HuH-7.5 (cell line): ENCODE results near the gene TRIM31.
A peak's percentile ranks its signal among the peaks of the same experiment; 100 is the strongest.

ENCODE experiments used
- DNase-seq: peaks from one replicate; pipeline ENCODE4 v3.0.0; 2011; ENCODE audit warnings: low spot score

Gene TRIM31

DNA sequence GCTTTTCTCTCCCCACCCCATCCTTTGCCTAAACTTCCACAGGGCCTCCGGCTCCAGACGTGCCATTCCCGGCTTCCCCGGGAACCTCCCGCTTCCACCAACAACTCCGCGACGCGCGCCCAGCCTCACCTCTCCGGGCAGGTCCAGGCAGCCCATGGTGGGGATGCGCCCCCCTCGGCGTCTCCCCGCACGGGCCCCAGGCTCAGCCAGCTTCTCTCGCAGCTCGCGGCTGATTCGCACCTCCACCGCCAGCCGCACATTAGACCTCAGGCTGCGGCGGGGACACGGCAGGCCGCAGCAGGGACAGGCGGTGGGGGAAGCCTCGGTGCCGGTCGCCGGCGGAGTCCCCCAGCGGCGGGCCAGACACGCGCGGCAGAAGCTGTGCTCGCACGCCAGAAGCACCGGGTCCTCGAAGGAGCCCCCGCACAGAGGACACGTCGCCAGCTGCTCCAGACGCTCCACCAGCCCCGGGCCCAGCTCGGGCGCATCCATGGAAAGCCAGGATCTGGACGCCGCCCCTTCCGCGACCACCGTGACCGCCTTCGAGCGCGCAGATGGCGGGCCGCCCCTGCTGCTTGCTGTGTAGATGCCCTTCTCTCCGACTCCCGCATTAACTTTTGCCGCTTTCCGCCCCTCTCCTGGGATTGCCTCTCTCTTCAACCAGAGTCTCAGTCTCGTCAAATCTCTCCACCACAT lies 37.6 kb downstream of the TRIM31 start, which contains the start of gene RNF39:
Gene RNF39, minus strand, starts transcription at position 676 of the 696 bp plus-strand sequence. Its CDS starts 184 bp downstream, at position 492.
- no peak for DNase-seq

DNA sequence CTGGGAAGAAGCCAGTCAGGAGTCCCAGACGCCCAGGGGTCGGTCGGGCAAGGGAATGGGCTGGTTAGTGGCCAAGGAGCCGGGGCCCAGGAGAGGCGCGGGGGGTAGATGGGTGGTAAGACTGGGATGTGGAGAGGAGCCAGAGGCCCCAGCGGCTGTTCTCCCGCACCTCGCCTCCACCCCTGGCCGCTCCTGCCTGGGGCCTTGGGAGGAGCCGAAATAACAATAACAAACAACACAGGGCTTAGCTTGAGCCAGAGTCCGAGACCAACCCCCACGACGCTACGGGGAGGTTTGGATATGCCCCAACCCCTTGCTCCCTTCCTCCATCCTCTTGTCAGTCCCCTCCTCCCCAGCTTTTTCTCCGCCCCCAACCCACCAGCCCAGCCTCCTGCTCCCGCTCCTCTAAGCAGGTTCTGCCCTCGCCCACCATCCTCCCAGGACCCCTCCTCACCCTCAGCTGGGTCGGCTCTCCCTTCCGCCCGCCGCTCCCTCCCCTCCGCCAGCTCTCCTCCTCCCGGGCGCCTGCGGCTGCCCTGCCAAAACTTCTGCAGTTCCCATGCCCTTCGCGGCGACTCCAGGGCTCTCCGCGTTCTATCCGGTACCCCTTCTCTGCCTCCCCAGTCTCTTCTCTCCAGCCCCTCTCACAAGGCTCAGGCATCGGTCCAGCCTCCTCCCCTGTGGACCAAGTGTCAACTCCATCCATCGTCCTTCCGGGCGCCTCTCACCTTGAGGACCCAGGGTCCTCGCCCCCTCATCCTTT lies 38.4 kb downstream of the TRIM31 start:
- no peak for DNase-seq

DNA sequence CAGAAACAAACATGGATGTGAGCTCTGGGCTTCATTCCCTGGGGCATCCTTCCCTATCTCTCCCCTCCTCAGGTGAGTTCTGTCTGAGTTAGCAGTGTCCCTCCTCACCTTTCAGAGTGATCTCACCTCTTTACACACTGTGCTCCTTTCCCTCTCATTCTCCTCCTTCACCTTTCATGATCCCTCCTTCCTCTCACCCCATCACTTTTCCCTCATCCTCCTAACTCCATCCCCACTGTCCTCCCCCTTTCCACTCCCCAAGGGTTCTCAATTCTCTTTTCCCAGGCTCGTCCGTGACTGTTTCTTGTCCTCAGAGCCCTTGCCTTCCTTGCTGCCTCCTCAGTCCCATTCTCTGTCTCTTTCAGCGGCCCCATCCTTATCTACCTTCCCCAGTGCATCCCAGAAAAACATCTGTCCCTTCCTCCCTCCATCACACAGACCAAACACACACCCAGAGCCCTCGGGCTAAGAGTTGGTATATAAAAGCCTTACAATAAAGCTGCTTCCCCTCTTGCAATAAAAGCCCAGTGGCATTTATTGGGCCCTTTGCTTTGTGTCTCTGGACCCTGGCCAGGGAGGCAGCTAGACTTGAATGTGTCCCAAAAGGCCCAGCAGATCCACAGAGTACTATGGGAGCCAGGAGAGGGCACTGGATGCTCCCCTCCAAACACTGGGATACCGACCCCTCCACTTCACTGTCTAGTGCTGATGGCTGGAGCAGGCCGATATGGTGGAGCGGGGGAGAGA lies 39.2 kb downstream of the TRIM31 start:
- DNase-seq = no peak

DNA sequence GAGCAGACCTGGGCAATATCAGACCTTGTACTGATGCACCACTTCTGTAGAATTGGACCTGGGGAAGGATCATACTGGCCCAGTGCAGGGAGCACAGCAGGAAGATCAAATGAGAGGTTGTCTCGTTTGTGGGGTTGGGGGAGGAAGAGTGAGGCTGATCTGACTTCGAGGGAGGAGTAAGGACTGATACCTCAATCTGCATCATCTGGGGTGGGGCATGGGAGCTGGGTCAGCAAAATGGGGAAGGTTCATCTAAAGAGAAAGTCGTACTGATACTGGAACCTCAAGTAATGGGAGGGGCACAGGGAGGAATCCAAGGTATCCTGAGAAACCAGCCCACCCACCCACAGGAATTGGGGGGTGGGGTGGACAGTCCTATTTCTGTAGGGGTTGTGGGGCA lies 41.0 kb downstream of the TRIM31 start:
- DNase-seq = no peak

DNA sequence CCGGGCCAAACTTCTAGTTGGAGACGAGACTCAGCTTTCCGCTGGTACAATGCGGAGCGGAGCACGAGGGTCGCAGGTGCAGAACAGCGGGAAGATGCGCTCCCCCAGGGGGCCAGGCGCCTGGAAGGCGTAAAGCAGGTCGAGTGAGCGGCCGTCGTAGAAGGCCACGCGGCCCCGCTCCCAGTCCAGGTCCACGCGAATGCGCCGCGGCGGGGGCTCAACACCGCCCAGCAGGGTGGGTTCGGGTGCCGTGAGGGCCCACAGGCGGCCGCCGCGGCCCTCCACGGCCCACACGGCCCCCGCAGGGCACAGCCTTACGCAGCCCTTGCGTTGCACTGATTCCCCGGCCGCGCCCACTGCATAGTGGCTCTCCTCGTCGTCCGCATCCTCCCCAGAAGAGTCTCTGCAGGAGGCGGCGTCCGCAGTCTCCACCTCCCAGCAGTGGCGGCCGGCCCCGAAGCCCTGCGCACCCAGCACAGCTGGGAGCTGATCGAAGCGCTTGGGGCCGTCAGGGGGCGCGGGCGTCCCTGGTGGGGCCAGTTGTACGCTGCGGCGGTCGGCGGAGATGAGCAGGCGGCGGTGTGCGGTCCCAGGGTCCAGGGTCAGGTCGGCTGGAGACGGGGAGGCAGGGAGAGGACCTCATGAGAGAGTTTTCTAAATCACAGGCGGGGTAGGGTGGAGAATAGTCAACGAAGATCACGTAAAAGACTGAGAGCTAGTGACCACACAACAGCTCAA lies 41.6 kb downstream of the TRIM31 start:
- DNase-seq = no peak

DNA sequence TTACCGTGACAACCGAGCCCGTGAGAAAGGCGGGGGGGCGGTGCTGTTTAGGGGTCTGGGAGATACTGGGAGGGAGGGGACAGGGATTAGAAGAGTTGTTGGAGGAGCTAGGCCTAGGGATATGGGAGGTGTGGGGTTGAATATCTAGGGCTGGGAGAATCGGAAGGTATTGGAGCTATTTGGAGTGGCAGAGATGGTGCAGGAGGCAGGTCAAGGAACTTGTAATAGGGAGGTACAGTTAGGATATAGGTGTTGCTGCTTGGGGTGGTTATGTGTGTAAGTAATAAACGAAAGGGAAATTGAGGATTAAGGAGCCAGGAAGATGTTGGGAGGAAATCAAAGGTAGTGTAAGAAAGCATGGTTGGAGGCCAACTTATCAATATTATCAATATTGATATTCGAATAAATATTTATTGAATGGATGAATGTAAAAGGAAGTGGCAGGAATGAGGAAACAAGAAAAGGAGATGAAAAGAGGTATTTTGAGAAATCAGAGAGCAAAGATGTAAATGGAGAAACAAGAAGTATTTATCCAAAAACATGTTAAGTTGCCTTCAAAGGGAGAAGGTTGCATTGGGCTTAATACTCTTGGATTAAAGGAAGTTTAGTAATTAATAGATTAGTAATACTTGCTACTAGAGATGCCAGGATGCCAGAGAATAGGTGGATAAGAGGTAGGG lies 45.3 kb downstream of the TRIM31 start:
- DNase-seq = peak; percentile 65

DNA sequence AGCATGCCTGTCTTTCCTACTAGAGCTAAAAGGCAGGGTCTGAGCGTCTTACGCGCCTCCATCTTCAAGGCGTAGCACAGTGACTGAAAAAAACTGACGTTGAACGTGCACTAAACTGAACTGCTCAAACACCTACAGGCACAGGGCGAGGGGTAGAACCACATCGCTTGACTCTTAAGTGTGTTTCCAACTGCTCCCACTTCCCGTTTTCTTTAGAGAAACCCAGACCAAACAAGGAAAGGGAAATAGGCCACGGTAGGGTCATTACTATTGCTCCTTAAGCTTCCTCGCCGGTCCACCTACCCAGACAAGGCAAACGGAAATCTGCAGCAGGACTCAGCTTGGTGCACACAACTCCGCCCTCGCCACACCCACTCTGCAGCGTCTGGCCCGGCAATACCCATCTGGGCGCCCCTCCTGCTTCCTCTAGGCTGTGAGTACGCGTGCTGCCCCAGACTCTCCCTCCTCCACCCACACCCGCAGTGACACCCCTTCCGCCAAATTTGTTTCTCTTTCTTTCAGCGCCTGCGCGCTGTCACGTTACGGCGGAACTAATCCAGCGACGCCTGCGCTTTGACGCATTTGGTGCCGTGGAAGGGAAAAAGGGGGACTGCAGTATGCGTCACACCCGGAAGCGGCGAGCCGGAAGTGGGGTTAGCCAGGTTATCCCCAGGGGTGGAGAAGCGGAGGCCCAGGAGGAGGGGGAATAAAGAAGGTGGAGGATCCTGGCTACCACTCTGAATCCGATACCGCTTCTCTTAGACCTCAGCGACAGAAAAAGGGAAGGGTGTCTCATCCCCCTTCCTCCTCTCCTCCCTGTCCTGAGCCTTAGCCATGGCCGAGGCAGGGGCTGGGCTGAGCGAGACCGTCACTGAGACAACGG lies 46.1 kb downstream of the TRIM31 start, which contains the start of gene PPP1R11:
Gene PPP1R11, plus strand, starts transcription at position 622 of the 883 bp plus-strand sequence. Its CDS starts 213 bp downstream, at position 835.
- DNase-seq = peak; percentile 84

DNA sequence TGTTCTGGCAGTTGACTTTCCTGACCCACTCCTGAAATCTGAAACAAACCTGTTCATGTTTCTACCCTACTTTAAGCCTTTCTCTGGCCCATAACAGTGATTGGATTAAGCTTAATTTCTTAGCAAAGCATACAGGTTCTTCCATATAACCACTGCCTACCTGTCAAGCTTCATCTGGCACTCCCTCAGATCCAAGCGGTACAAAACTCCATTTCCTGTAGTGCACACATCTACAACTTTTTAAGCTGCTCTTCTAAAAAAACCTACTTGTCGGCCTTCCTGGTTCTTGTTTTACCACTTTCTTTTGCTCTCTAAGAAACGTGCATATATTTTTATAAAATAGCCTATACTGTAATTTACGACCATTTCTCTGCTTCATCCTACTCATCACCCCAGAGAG lies 46.8 kb downstream of the TRIM31 start:
- DNase-seq = no peak

DNA sequence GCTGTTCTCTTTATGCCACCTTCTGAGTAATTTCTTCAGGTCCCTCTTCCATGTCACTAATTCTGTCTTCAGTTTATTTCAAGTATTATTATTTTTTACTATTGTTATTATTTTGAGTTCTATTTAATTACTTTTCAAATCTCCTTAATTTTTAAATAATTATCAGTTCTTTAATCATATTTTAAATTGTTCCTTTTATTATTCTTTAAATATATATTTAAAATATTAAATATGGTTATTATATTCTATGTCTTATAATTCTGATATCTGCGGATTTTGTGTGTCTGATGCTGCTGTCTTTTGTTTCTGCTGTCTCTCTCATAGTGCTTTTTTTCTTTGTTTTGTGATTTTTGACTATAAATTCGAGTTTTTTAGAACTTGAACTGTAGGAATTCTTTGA lies 49.6 kb downstream of the TRIM31 start:
- DNase-seq = no peak

DNA sequence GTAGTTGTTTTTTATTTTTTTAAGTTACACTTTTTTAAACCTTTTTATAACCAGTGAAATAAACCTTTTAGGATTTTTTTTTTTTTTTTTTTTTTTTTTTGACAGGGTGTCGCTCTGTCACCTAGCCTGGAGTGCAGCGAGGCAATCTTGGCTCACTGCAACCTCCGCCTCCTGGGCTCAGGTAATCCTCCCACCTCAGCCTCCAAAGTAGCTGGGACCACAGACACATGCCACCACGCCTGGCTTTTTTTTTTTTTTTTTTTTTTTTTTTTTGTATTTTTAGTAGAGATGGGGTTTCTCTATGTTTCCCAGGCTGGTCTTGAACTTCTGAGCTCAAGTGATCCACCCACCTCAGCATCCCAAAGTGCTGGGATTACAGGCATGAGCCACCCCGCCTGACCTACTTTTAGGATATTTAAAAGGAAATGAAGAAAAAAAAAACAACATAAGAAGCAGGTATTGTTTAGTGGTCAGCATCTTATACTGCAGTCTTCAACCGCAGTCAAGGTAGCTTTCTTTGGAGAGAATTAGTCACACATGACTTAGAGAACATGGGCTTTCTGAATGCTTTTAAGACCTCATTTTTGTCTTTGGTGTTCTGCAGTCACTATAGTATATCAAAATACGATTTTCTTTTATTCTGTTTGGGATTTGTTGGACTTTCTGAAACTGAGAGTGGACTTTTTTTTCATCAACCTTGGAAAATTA lies 50.3 kb downstream of the TRIM31 start:
- DNase-seq = no peak

DNA sequence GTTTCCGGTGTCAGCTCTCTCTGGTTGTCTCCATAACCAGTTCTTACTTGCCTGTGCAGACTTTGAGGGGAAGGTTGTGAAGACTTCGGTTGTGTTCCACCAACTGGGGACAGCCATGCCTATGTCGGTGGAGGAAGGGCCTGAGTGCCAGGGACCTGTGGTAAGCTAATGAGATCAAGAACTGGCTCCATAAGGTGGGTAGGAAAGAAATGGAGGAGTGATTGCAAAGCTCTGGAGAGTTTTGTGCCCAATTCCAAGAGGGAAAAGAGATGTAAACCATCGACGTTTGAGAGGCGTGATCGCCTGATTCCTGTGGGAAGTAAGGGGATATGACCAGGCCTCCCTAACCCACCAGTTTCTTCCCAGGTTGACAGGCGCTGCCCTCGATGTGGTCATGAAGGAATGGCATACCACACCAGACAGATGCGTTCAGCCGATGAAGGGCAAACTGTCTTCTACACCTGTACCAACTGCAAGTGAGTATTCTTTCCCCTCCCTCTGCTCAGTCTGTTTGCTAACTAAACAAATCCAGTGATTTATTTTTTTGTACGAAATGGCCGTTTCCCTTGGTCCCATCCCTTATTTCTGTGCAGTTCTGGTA lies 50.9 kb downstream of the TRIM31 start:
- DNase-seq = no peak

DNA sequence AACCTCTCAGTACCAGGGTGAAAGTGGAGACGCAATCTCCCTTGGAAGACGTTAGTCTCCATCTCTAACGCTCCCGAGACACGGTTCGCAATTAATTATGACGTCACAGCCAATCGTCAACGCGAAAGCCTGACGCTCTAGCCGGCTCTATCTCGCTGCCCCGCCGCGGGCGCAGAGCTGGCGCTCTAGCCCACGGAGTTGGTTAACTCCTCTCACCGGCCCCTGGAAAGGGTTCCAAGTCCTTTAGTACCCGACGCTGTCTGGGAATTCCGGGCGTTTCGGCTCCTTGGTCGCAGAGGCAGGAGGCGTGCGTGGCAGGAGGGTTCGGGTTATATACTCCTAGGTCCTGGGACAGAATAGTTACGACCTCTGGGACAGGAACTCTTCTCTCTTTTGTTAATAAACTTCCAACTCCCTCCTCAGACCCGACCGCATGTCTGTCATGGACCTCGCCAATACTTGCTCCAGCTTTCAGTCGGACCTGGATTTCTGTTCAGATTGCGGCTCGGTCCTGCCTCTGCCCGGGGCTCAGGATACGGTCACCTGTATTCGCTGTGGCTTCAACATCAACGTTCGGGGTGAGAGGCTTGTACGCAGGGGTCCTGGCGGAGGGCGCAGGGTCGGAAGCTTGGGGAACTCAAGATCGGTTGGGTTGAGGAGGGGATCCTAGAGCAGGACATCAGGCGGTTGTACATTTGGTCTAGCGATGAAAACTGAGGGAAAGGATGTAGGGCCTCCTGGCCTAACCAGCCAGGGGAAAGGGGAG lies 51.6 kb downstream of the TRIM31 start, which contains the start of gene POLR1H:
Gene POLR1H, plus strand, starts transcription at position 174 of the 766 bp plus-strand sequence. Its CDS starts 260 bp downstream, at position 434.
- peak; percentile 64 for DNase-seq

DNA sequence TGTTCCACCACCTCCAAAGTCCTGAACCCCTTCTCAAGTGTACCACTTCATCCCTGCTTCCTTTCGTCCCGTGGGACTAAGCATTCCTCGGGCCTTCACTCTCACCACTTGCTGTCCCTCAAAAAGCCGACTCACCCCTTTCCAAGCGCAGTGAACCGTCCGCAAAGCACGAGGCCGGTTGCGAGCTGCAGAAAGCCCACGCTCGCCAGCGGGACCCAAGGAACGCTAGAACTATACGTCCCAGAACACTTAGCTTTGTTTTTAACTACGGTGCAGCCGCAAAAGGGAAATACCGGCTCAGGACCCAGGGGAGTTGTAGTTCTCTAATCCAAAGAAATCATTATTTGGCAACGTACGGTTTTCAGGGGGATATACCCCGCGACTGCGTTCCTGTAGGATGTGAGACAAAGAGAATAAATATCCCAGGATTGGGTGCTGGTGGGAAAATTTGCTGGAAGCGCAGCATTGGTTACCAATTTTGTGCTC lies 52.2 kb downstream of the TRIM31 start:
- no peak for DNase-seq

DNA sequence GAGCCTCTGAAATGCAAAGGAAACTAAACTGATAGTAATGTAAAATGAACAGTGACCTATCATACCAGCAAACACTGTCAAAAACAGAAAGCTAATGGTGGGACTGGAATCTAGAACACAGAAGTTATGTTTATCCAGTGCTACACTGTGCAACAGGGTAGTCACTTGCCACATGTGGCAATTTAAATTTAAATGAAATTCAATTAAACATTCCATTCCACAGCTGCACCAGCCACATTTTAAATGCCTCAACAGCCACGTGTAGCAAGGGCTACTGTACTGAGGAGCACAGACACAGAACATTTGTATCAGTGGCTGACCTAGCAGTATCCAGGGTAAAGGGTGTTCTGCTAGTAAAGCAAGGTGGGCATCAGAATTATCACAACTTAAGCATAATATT lies 57.4 kb downstream of the TRIM31 start:
- no peak for DNase-seq

DNA sequence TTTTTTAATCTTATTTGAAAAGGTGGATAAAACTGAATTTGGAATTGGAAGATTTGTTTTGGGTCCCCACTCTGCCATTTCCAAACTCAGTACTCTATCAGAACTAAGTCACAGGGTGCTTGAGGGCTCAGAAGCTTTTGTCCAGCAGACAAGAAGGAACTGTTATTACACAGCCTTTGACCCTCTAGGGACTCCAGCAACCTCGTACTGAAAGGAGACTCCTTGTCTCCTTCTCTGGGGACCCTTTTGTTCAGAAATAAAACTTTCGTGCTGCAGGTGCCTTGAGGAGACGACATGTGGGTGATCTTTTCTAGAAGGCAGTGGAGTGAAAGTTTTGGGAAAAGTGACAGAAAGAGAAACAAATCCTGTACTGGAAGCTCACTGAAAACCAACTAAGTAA lies 59.2 kb downstream of the TRIM31 start:
- no peak for DNase-seq
